Prostate gland (tissue), 2 donors: ENCODE measurements around the gene NKX1-2. TPM values are rescaled to one million over a fixed set of nuclear protein-coding genes. Genes with fewer than 3 reads are reported as not detected.

Experiments
- DNase-seq: peaks from one replicate; pipeline ENCODE4 v3.0.0-alpha.2; 2019; ENCODE audit warnings: low spot score
- H3K27ac ChIP-seq, 2 donors: fragments of 200-600 bp; sonication (generic); 2 replicates each; pipeline ENCODE4 v1.5.1; 2017 to 2019
- H3K27me3 ChIP-seq: fragments of 200-600 bp; sonication (generic); replicated peaks from 2 replicates; pipeline ENCODE4 v1.5.1; 2019; ENCODE audit not compliant: insufficient read depth
- H3K36me3 ChIP-seq, 2 donors: fragments of 200-600 bp; sonication (generic); 1 replicate in 1 of 2; 2 replicates in 1 of 2; pipeline versions ENCODE4 v1.5.1 to v1.8.1; 2017 to 2019
- H3K4me1 ChIP-seq: fragments of 200-600 bp; sonication (generic); replicated peaks from 2 replicates; pipeline ENCODE4 v1.5.1; 2019
- H3K4me3 ChIP-seq, 2 donors: fragments of 200-600 bp; sonication (generic); 2 replicates each; pipeline ENCODE4 v1.5.1; 2017 to 2019
- H3K9me3 ChIP-seq: fragments of 200-600 bp; sonication (generic); 2 replicates; pipeline ENCODE4 v1.5.1; 2017
- CTCF ChIP-seq, 4 experiments: fragments of 200-600 bp in 2 of 4; fragments of 450-650 bp in 2 of 4; sonication (generic) in 2 of 4; IDR thresholded peaks; 1 replicate in 3 of 4; 2 replicates in 1 of 4; pipeline ENCODE4 v1.5.1; 2016 to 2019; ENCODE audit warnings: antibody characterized with exemption in 4 of 4, mild to moderate bottlenecking in 2 of 4, moderate library complexity in 2 of 4
- POLR2A ChIP-seq: fragments of 450-650 bp; IDR thresholded peaks from one replicate; pipeline ENCODE4 v1.6.1; 2016; ENCODE audit warnings: antibody characterized with exemption, mild to moderate bottlenecking
- POLR2AphosphoS5 ChIP-seq: sonication (generic); formaldehyde crosslinking; IDR thresholded peaks from one replicate; pipeline ENCODE4 v1.6.1; 2017; ENCODE audit warnings: antibody characterized with exemption
- WGBS: methylation state at CpG from one replicate; pipeline ENCODE4 v1.1.5; 2018; 5-methylcytosine and 5-hydroxymethylcytosine counted together
- intact Hi-C: fragments of 100-400 bp; cut with DNase I; formaldehyde crosslinking; loops from one replicate; pipeline ENCODE4 v1.14.2; 2022
- total RNA-seq, 2 donors: library from RNA; depleted of rRNA; stranded (reverse); fragments of >200 nt; gene quantifications; one replicate each; pipeline ENCODE4 v1.1.0, GENCODE V29; 2016

NKX1-2 gene
- total RNA-seq, 2 donors from 2014 or later = 0.14 to 0.85 TPM

GRCh38 chr10:124419635-124420034, 30.2 kb downstream of the NKX1-2 start:
- peaks cover 8% of the 10 kb centered on the region for H3K4me1 ChIP-seq
- WGBS = 93% methylated on average over 10 of the region's 10 CpGs
- no peaks in the 10 kb centered on the region for H3K9me3 ChIP-seq
- H3K27me3 ChIP-seq = no peaks in the 10 kb centered on the region
- H3K4me3 ChIP-seq = peak overlapping the region in 1 of 2 donors; percentile 70
- intact Hi-C loops = no loop called here
- no peak overlapping the region for H3K27ac ChIP-seq
- DNase-seq = no peak
- TF ChIP-seq CTCF (IDR thresholded peaks at IDR 0.05) = no peak
- no peak for TF ChIP-seq POLR2A
- no peak for TF ChIP-seq POLR2AphosphoS5
- no peaks in the 10 kb centered on the region for H3K36me3 ChIP-seq

- intact Hi-C loops = no loop called here
- Histone ChIP-seq H3K27ac (peak within 1 kb of the TSS; percentile 88 to 92), H3K27me3 (no peaks in the 10 kb centered on the region), H3K4me3 (peak within 1 kb of the TSS; percentile 70 to 92), H3K9me3 (no peaks in the 10 kb centered on the region), H3K4me1 (peaks cover 8% of the 10 kb centered on the region), H3K36me3 (no peaks in the 10 kb centered on the region)
- 2% methylated on average over 64 of the region's 70 CpGs for WGBS
- peak in 2 of 4 experiments; percentile 21 to 34 for TF ChIP-seq CTCF (IDR thresholded peaks at IDR 0.05)
- TF ChIP-seq POLR2A = peak; percentile 99
- TF ChIP-seq POLR2AphosphoS5 = peak; percentile 99
- peak; percentile 97 for DNase-seq
Observed at GRCh38 chr10:124418726-124419501, 30.9 kb downstream of the NKX1-2 start, which contains the start of gene OAT. OAT (minus strand) TSS chr10:124418923; CDS start chr10:124412171, 6,752 bp downstream.

GRCh38 chr10:124417895-124418725, 31.7 kb downstream of the NKX1-2 start:
- Histone ChIP-seq H3K4me1 (peaks cover 8% of the 10 kb centered on the region), H3K27me3 (no peaks in the 10 kb centered on the region), H3K9me3 (no peaks in the 10 kb centered on the region), H3K27ac (peak overlapping the region; percentile 88 to 92), H3K4me3 (peak overlapping the region; percentile 70 to 92), H3K36me3 (no peaks in the 10 kb centered on the region)
- 3% methylated on average over 59 of the region's 64 CpGs for WGBS
- DNase-seq = peak; percentile 21
- intact Hi-C loops = no loop called here
- TF ChIP-seq POLR2AphosphoS5 (no peak), POLR2A (no peak), CTCF (IDR thresholded peaks at IDR 0.05) (no peak)

GRCh38 chr10:124416733-124417132, 33.1 kb downstream of the NKX1-2 start:
- intact Hi-C loops = no loop called here
- WGBS = 29% methylated on average over 6 of the region's 6 CpGs
- H3K27ac ChIP-seq = no peak overlapping the region
- H3K36me3 ChIP-seq = no peaks in the 10 kb centered on the region
- no peaks in the 10 kb centered on the region for H3K27me3 ChIP-seq
- H3K4me1 ChIP-seq = peaks cover 8% of the 10 kb centered on the region
- DNase-seq = peak; percentile 30
- peak; percentile 26 for TF ChIP-seq POLR2AphosphoS5
- no peak for TF ChIP-seq POLR2A
- TF ChIP-seq CTCF (IDR thresholded peaks at IDR 0.05) = no peak
- H3K9me3 ChIP-seq = no peaks in the 10 kb centered on the region
- no peak overlapping the region for H3K4me3 ChIP-seq
